Iris pigment epithelial cell (primary cell): Measurements from ENCODE around the gene GGA1.

Source experiments
- DNase-seq: peaks from one replicate; pipeline ENCODE4 v3.0.0-alpha.2; 2011; ENCODE audit warnings: low read depth

The GGA1 gene

DNA sequence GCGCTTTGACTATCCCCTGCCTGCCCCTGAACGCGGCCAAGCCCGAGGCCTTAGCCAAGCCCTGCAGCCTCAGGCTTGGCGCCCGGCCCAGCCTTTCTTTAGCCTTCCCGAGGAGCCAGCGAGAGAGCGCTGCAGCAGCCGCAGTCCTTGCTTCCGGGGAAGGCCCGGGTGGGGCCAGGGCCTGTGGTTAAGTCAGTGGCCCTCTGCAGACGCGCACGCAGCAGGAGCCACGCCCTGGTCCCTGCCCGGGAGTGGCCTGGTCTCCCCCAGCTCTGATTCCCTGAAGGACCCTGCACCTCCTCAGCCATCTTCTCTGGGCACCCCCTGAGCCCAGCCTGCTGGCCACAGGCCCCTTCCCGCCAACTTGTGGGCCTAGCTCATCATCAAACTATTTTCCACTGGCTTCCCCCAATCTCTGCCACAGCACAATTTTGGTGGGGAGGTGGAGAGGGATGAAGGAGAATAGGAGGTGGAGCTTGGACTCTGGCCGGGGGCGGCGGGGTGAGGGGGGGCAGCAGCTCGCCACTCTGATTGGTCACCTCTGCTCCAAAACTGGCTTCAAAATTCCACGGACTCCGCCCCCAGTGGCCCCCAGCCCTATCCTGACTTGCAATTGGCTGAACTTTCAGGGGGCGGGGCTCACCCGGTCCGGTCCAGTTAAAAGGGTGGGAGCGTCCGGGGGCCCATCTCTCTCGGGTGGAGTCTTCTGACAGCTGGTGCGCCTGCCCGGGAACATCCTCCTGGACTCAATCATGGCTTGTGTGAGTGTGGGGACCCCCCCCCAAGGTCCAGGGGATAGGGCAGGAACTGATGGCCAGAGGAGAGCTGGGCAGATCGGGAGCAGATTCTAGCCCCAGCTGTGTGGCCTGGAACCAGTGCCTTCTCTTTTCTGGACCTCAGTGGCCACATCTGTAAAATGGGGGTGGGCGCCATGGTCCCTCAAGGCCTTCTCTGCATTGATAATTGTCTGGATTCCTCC, 66.6 kb downstream of the GGA1 start, which contains the start of gene LGALS1:
TSS of gene LGALS1 (plus strand) at position 686 of the 979 bp plus-strand sequence. CDS start at position 753, 67 bp downstream.
- peak; percentile 97 for DNase-seq

- peak; percentile 26 for DNase-seq
These were observed 67.5 kb downstream of the GGA1 start for GRCh38 chr22:37675930-37676735.

GRCh38 chr22:37676736-37677492, 68.3 kb downstream of the GGA1 start:
- peak; percentile 99 for DNase-seq

GRCh38 chr22:37677493-37677974, 68.9 kb downstream of the GGA1 start:
- no peak for DNase-seq

GRCh38 chr22:37678372-37678771, 69.7 kb downstream of the GGA1 start:
- no peak for DNase-seq

- DNase-seq, result no peak
These were observed 71.0 kb downstream of the GGA1 start for GRCh38 chr22:37679670-37680069.

DNA sequence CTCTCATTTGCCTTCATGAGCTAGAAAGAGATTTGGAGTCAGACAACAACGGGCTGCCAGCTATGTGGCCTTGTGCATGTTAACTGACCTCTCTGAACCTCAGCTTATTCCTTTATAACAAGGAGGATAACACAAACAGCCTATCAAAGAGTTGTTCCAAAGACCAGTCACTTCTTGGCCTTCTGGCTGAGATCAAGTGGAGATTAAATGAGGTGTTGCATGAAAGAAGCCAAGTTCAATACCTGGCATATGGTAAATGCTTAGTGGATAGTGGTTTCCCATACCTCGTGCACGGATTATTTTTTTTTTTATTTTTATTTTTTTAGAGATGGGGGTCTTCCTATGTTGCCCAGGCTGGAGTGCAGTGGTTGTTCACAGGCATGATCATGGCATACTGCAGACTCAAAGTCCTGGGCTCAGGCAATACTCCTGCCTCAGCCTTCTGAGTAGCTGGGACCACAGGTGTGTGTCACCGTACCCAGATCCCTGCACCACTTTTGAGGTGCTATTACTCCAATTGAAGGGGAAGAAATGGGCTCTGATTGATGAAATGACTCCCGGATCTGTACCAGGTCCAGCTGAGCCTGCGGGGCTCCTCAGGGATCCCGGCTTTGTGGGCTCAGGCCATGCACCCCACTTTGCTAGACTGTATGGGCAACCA, 71.7 kb downstream of the GGA1 start:
- no peak for DNase-seq

DNA sequence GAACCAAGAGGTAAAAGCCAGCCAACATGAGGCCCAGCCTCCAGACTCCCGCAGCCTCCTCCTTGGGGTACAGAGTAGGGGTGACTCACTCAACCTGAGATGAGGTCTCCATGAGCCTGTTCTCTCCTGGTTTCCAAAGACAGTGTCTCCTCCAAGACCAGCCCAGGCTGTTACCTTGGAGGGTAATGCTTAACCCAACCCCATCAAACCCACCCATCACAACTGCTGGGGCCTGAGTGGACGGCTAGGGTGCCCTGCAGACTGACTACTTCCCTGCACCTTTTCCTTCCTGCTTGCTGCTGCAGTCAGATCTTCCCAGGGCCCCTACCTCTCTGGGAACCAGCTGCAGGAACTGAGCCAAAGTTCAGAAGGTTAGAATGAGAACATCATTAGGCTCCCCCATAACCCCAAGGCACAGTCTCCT, 72.4 kb downstream of the GGA1 start:
- DNase-seq, result peak; percentile 68

- DNase-seq, result peak; percentile 81
These were observed 73.0 kb downstream of the GGA1 start for GRCh38 chr22:37681556-37682049.
